ENCODE results near the gene APH1A. TPM values are rescaled to one million over a fixed set of nuclear protein-coding genes. Genes with fewer than 3 reads are reported as not detected.
A peak's percentile ranks its signal among the peaks of the same experiment; 100 is the strongest.
"Not testable (repeated sequence)": the region's sequence is repeated elsewhere in the genome, so short reads cannot be mapped to it uniquely, and the experiment has no call there.

Gene APH1A
- total and polyA plus RNA-seq, 2 experiments from 2014 or later = 52.1 to 148 TPM

DNA sequence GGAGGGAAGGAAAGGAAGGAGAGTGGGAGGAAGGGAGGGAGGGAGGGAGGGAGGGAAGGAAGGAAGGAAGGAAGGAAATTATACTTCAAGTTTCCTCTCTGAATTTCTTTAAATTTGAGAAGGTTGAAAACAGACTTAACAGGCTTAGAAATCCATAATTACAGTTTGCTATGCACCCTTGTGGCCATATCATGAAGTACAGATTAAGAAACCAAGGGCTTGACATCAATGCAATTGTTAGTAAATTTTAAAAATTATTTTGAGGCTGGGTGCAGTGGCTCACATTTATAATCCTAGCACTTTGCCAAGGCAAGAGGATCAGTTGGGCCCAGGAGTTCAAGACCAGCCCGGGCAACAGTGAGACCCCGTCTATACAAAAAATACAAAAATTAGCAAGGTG is 47.3 kb downstream of the APH1A start:
- no peaks in the 10 kb centered on the region for H3K27me3 ChIP-seq
- H3K4me3 ChIP-seq = no peak overlapping the region
- no peaks in the 10 kb centered on the region for H4K20me1 ChIP-seq (ENCODE audit: insufficient read depth, poor library complexity, severe bottlenecking)
- no peaks in the 10 kb centered on the region for H3K9me2 ChIP-seq (replicated peaks; ENCODE audit: insufficient read depth)
- H3K9me3 ChIP-seq (ENCODE audit: low read depth) = no peaks in the 10 kb centered on the region
- H3K36me3 ChIP-seq (replicated peaks; ENCODE audit: insufficient read depth, low read depth) = no peaks in the 10 kb centered on the region
- H3K4me2 ChIP-seq = no peak overlapping the region
- DNase-seq (ENCODE audit: low spot score) = peak; percentile 22
- 87% methylated on average over 2 of the region's 2 CpGs for WGBS (ENCODE audit: low lambda C conversion rate, missing lambda C conversion rate)
- no peaks in the 10 kb centered on the region for H3K79me2 ChIP-seq
- no peak overlapping the region for H2AFZ ChIP-seq
- H3K27ac ChIP-seq = no peak overlapping the region
- no peak for TF ChIP-seq EZH2phosphoT487 (IDR thresholded peaks at IDR 0.05; ENCODE audit: low read depth, severe bottlenecking, unreplicated experiment)
- TF ChIP-seq, protein P1, sequence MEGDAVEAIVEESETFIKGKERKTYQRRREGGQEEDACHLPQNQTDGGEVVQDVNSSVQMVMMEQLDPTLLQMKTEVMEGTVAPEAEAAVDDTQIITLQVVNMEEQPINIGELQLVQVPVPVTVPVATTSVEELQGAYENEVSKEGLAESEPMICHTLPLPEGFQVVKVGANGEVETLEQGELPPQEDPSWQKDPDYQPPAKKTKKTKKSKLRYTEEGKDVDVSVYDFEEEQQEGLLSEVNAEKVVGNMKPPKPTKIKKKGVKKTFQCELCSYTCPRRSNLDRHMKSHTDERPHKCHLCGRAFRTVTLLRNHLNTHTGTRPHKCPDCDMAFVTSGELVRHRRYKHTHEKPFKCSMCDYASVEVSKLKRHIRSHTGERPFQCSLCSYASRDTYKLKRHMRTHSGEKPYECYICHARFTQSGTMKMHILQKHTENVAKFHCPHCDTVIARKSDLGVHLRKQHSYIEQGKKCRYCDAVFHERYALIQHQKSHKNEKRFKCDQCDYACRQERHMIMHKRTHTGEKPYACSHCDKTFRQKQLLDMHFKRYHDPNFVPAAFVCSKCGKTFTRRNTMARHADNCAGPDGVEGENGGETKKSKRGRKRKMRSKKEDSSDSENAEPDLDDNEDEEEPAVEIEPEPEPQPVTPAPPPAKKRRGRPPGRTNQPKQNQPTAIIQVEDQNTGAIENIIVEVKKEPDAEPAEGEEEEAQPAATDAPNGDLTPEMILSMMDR (IDR thresholded peaks at IDR 0.05; ENCODE audit: poor library complexity) = peak; percentile 44
- no peak for TF ChIP-seq EZH2 (IDR thresholded peaks at IDR 0.05; ENCODE audit: borderline replicate concordance)
- no peaks in the 10 kb centered on the region for H3K4me1 ChIP-seq (ENCODE audit: insufficient read depth)

DNA sequence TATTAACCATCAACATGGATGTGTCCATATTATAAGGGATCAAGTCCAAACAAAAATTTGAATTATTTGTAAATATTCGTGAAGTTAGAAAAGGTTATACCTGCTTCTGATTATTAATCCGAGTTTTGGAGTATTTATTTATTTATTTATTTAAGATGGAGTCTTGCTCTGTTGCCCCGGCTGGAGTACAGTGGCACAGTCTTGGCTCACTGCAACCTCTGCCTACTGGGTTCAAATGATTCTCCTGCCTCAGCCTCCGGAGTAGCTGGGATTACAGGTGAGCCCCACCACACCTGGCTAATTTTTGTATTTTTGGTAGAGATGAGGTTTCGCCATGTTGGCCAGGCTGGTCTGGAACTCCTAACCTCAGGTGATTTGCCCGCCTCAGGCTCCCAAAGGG is 53.0 kb downstream of the APH1A start:
- not testable (repeated sequence) for H3K27ac ChIP-seq; H4K20me1 ChIP-seq (ENCODE audit: insufficient read depth, poor library complexity, severe bottlenecking); H3K27me3 ChIP-seq; DNase-seq (ENCODE audit: low spot score); H3K4me3 ChIP-seq; H3K4me2 ChIP-seq; H2AFZ ChIP-seq; H3K9me2 ChIP-seq (replicated peaks; ENCODE audit: insufficient read depth); H3K36me3 ChIP-seq (replicated peaks; ENCODE audit: insufficient read depth, low read depth); H3K79me2 ChIP-seq; H3K4me1 ChIP-seq (ENCODE audit: insufficient read depth); H3K9me3 ChIP-seq (ENCODE audit: low read depth)
- WGBS (ENCODE audit: low lambda C conversion rate, missing lambda C conversion rate) = 95% methylated on average over 6 of the region's 6 CpGs

Small RNAs within 50 kb of the gene (small RNA-seq; reads per million reads assigned to genes)
- gene RNU2-17P = 0.19 reads per million

Other genes with a start within 250 kb of the APH1A start
- 35.8 and 37.1 TPM in 2 replicates for gene VPS45, start 201.2 kb downstream of the APH1A start, total RNA-seq
- 23.8 and 26.7 TPM in 2 replicates for gene VPS45, start 201.2 kb downstream of the APH1A start, polyA plus RNA-seq
- 12.1 and 23.7 TPM in 2 replicates for gene PLEKHO1, start 119.1 kb downstream of the APH1A start, total RNA-seq
- 33.0 and 38.2 TPM in 2 replicates for gene PLEKHO1, start 119.1 kb downstream of the APH1A start, polyA plus RNA-seq
- 18.2 and 26.1 TPM in 2 replicates for gene ANP32E, start 32.9 kb downstream of the APH1A start, total RNA-seq
- gene ANP32E, start 32.9 kb downstream of the APH1A start, polyA plus RNA-seq = 20.0 and 21.5 TPM in 2 replicates
- 2.4 and 4.6 TPM in 2 replicates for gene CA14, start 11.2 kb downstream of the APH1A start, total RNA-seq
- 6.0 and 7.3 TPM in 2 replicates for gene CA14, start 11.2 kb downstream of the APH1A start, polyA plus RNA-seq
- gene C1orf54, start 3.8 kb upstream of the APH1A start, total RNA-seq = 11.3 and 15.4 TPM in 2 replicates
- 7.2 and 16.5 TPM in 2 replicates for gene C1orf54, start 3.8 kb upstream of the APH1A start, polyA plus RNA-seq
- gene CIART, start 13.5 kb upstream of the APH1A start, total RNA-seq = 1.8 and 3.6 TPM in 2 replicates
- 4.4 and 7.1 TPM in 2 replicates for gene CIART, start 13.5 kb upstream of the APH1A start, polyA plus RNA-seq
- 41.9 and 43.1 TPM in 2 replicates for gene MRPS21, start 24.8 kb upstream of the APH1A start, total RNA-seq
- gene MRPS21, start 24.8 kb upstream of the APH1A start, polyA plus RNA-seq = 82.5 and 88.4 TPM in 2 replicates
- gene PRPF3, start 52.5 kb upstream of the APH1A start, total RNA-seq = 31.4 and 36.6 TPM in 2 replicates
- gene PRPF3, start 52.5 kb upstream of the APH1A start, polyA plus RNA-seq = 36.0 and 39.5 TPM in 2 replicates
- 14.0 and 16.5 TPM in 2 replicates for gene RPRD2, start 95.1 kb upstream of the APH1A start, total RNA-seq
- 15.7 and 18.8 TPM in 2 replicates for gene RPRD2, start 95.1 kb upstream of the APH1A start, polyA plus RNA-seq
- 9.1 and 10.1 TPM in 2 replicates for gene TARS2, start 218.4 kb upstream of the APH1A start, total RNA-seq
- gene TARS2, start 218.4 kb upstream of the APH1A start, polyA plus RNA-seq = 18.2 and 19.2 TPM in 2 replicates
- gene ECM1, start 239.1 kb upstream of the APH1A start, total RNA-seq = 1.0 and 3.0 TPM in 2 replicates
- 7.1 and 8.8 TPM in 2 replicates for gene ECM1, start 239.1 kb upstream of the APH1A start, polyA plus RNA-seq
- not detected in 2 replicates for gene FALEC, start 246.7 kb upstream of the APH1A start, total RNA-seq
- 0.39 TPM in 1 of 2 replicates, not detected in the other for gene FALEC, start 246.7 kb upstream of the APH1A start, polyA plus RNA-seq